MCF 10A (cell line): ENCODE data around the gene PLXNB3. TPM values are rescaled to one million over a fixed set of nuclear protein-coding genes. Genes with fewer than 3 reads are reported as not detected.
"Not testable (repeated sequence)": the region's sequence is repeated elsewhere in the genome, so short reads cannot be mapped to it uniquely, and the experiment has no call there.

Source experiments
- BruUV-seq: library from RNA; stranded (reverse); fragments of 400-500 nt; replicated peaks from 2 replicates; lab custom pipeline; 2021; lab: Mats Ljungman, UMichigan
- CTCF ChIA-PET: fragments of 300-600 bp; sonication (Branson Sonifier 250); formaldehyde crosslinking; extraction: SDS; loops from one replicate; lab custom pipeline; 2021; ENCODE audit warnings: antibody characterized with exemption, inconsistent platforms; lab: Yijun Ruan, JAX
- POLR2A ChIA-PET: fragments of 300-600, 350-650 bp; sonication (Branson Sonifier 250); formaldehyde crosslinking; extraction: SDS; loops from one replicate; lab custom pipeline; 2020; ENCODE audit warnings: antibody characterized with exemption, inconsistent platforms; lab: Yijun Ruan, JAX
- DNase-seq: peaks from one replicate; pipeline ENCODE4 v3.0.0-alpha.2; 2018; ENCODE audit not compliant: unreplicated experiment
- H3K27ac Mint-ChIP-seq: one replicate; pipeline ENCODE4 v1.8.0; 2022; ENCODE audit warnings: mild to moderate bottlenecking, low read depth, mixed read lengths; ENCODE audit not compliant: unreplicated experiment
- H3K27me3 Mint-ChIP-seq: one replicate; pipeline ENCODE4 v1.8.0; 2022; ENCODE audit warnings: mixed read lengths; ENCODE audit not compliant: insufficient read depth, unreplicated experiment
- H3K36me3 Mint-ChIP-seq: one replicate; pipeline ENCODE4 v1.8.0; 2022; ENCODE audit warnings: mild to moderate bottlenecking, moderate library complexity, mixed read lengths; ENCODE audit not compliant: insufficient read depth, unreplicated experiment
- H3K4me1 Mint-ChIP-seq: one replicate; pipeline ENCODE4 v1.8.0; 2022; ENCODE audit warnings: mixed read lengths; ENCODE audit not compliant: insufficient read depth, unreplicated experiment
- H3K4me3 Mint-ChIP-seq: one replicate; pipeline ENCODE4 v1.8.0; 2022; ENCODE audit warnings: mild to moderate bottlenecking, moderate library complexity, mixed read lengths; ENCODE audit not compliant: unreplicated experiment
- H3K9me3 Mint-ChIP-seq: one replicate; pipeline ENCODE4 v1.8.0; 2022; ENCODE audit warnings: mixed read lengths; ENCODE audit not compliant: unreplicated experiment
- CTCF ChIP-seq: fragments of 200-600 bp; IDR thresholded peaks from one replicate; pipeline ENCODE4 v1.8.0; 2022; ENCODE audit warnings: antibody characterized with exemption, mild to moderate bottlenecking; ENCODE audit not compliant: unreplicated experiment
- intact Hi-C: fragments of 100-400 bp; cut with micrococcal nuclease; formaldehyde crosslinking; loops from 2 replicates; pipeline ENCODE4 v1.14.1; 2022
- total RNA-seq: library from RNA; stranded (reverse); gene quantifications from 2 replicates; pipeline ENCODE4 v1.2.3, GENCODE V29; 2022

PLXNB3 gene
- total RNA-seq, 1 experiment from 2014 or later: 7.2 TPM

- TF ChIP-seq CTCF: no peak
- Mint-ChIP-seq H3K36me3 (peaks cover 8% of the 10 kb centered on the region), H3K27me3 (peaks cover 21% of the 10 kb centered on the region), H3K27ac (no peak overlapping the region), H3K9me3 (peaks cover 8% of the 10 kb centered on the region), H3K4me3 (no peak overlapping the region), H3K4me1 (no peaks in the 10 kb centered on the region)
- CTCF ChIA-PET: no interaction called here
- DNase-seq: no peak
- intact Hi-C loops: no loop called here
- BruUV-seq: no TSS peak
- POLR2A ChIA-PET: no interaction called here
These were observed 19.6 kb upstream of the PLXNB3 start for GRCh38 chrX:153744210-153745066.

GRCh38 chrX:153745067-153745433 lies 19.0 kb upstream of the PLXNB3 start:
- DNase-seq, intact Hi-C loops, CTCF ChIA-PET, BruUV-seq, H3K27ac Mint-ChIP-seq, H3K4me1 Mint-ChIP-seq, H3K36me3 Mint-ChIP-seq, POLR2A ChIA-PET, H3K4me3 Mint-ChIP-seq: not testable (repeated sequence)
- Mint-ChIP-seq H3K9me3 (peaks cover 14% of the 10 kb centered on the region), H3K27me3 (peaks cover 28% of the 10 kb centered on the region)

GRCh38 chrX:153746359-153746758 lies 17.7 kb upstream of the PLXNB3 start:
- ChIA-PET CTCF (no interaction called here), POLR2A (no interaction called here)
- intact Hi-C loops: no loop called here
- TF ChIP-seq CTCF: no peak
- Mint-ChIP-seq H3K4me3 (no peak overlapping the region), H3K27ac (no peak overlapping the region), H3K36me3 (peaks cover 8% of the 10 kb centered on the region), H3K4me1 (no peaks in the 10 kb centered on the region), H3K9me3 (peaks cover 17% of the 10 kb centered on the region), H3K27me3 (peaks cover 33% of the 10 kb centered on the region)
- no TSS peak for BruUV-seq
- no peak for DNase-seq

- intact Hi-C loops, BruUV-seq, H3K4me3 Mint-ChIP-seq, CTCF ChIA-PET, DNase-seq, H3K36me3 Mint-ChIP-seq, H3K4me1 Mint-ChIP-seq, H3K27ac Mint-ChIP-seq: not testable (repeated sequence)
- peaks cover 17% of the 10 kb centered on the region for H3K9me3 Mint-ChIP-seq
- POLR2A ChIA-PET: interaction anchor here (0.7 kb wide), 1 partner anchor 117 kb away, joined by 3 read pairs; no protein-coding TSS in a partner anchor
- H3K27me3 Mint-ChIP-seq: peaks cover 33% of the 10 kb centered on the region
These were observed 17.1 kb upstream of the PLXNB3 start for GRCh38 chrX:153746991-153747390.

- intact Hi-C loops, H3K27ac Mint-ChIP-seq, H3K4me1 Mint-ChIP-seq, DNase-seq, H3K36me3 Mint-ChIP-seq, BruUV-seq, H3K4me3 Mint-ChIP-seq, POLR2A ChIA-PET, CTCF ChIA-PET: not testable (repeated sequence)
- peaks cover 33% of the 10 kb centered on the region for H3K27me3 Mint-ChIP-seq
- peaks cover 17% of the 10 kb centered on the region for H3K9me3 Mint-ChIP-seq
These were observed 15.0 kb upstream of the PLXNB3 start for GRCh38 chrX:153749017-153749416.
